NCI-H1417 treated with DMSO at 0.1 percent for 48 hours (cell line): ENCODE measurements around the gene NDUFV3.
"Not testable (repeated sequence)": the region's sequence is repeated elsewhere in the genome, so short reads cannot be mapped to it uniquely, and the experiment has no call there.

Experiments used
- DNase-seq: peaks from one replicate; lab custom pipeline; 2025; lab: John Stamatoyannopoulos, UW

NDUFV3 gene

DNA sequence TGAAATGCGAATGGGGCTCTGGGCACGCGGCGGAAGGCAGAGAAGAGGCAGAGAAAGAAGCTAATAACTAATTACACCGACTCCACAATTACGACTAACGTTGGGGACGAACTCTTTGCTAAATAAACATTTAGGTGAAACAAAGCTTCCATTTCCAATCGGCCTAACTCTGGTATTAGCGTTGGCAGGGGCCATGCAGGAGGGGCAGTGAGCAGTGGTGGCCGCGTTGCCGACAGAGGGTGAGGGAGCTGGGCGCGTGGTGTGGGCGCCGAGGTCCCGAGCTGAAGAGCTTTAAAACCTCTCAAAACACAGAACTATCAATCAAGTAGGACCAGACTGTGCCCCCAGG is 553 bp upstream of the NDUFV3 start:
- no peak for DNase-seq

- DNase-seq, result no peak
Measured at GRCh38 chr21:42900446-42900845, 7.3 kb downstream of the NDUFV3 start.

- no peak for DNase-seq
Measured at GRCh38 chr21:42903817-42904216, 10.7 kb downstream of the NDUFV3 start.

DNA sequence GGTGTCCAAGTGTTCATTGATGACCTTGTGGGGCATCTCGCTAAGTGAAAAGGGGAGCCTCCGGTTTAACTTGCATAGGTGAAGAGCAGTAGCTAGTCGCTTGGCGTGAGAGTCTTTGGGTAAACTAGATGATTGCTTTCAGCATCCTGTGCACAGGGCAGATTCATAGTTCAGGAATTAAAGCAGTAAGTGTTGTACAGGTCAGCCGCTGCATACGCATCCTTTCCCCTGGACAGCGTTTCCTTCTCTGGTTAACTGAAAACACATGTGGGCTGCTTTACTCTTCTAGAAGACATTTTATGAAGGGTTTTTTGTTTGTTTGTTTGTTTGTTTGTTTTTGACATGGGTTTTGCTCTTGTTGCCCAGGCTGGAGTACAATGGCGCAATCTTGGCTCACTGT is 12.1 kb downstream of the NDUFV3 start:
- DNase-seq, result no peak

- no peak for DNase-seq
Measured at GRCh38 chr21:42906233-42906632, 13.1 kb downstream of the NDUFV3 start.

DNA sequence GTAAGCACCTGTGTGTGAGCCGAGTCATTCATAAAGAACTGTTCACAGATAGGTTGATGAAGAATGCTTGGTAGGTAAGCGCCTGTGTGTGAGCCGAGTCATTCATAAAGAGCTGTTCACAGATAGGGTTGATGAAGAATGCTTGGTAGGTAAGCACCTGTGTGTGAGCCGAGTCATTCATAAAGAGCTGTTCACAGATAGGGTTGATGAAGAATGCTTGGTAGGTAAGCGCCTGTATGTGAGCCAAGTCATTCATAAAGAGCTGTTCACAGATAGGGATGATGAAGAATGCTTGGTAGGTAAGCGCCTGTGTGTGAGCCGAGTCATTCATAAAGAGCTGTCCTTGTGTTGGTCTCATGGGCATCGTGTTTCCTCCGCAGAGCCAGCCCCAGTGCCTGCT is 15.4 kb downstream of the NDUFV3 start:
- not testable (repeated sequence) for DNase-seq

GRCh38 chr21:42911920-42912319 is 18.8 kb downstream of the NDUFV3 start:
- not testable (repeated sequence) for DNase-seq

GRCh38 chr21:42913476-42913875 is 20.4 kb downstream of the NDUFV3 start:
- no peak for DNase-seq

DNA sequence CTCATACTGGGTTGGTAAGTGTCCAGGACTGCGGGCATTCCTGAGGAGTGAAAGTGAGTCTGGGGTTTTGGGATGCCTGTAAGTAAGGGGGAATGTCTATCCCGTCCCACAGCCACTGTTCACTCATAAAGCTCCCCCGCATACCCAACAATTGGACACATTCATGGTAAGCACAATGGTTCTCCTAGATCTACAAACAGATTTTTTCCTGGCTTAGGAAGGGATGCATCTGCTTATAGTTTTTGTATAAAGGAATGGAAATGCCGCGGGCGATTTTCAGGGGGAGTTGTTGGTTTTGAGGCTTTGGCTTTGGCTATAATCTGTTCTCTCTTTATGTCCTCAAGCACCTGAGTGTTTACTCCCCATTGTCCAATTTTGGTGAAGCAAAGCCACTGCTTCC is 25.2 kb downstream of the NDUFV3 start:
- no peak for DNase-seq

DNA sequence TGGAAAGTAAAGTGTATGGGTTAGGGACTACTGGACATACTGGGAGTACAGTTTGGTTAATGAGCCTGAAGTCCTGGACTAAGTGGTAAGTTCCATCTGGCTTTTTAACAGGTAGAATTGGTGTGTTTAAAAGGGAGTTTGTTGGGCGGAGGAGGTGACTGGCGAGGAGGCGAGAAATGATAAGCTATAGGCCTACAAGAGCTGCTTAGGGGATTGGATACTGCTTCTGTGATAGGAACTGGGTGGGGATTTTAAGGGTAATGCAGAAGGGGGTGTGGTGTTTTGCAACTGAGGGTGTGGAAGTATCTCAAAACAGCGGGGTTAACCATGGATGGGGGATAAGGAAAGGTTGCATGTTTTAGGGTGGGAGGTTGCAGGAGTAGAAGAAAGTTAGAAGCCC is 28.8 kb downstream of the NDUFV3 start:
- no peak for DNase-seq

DNA sequence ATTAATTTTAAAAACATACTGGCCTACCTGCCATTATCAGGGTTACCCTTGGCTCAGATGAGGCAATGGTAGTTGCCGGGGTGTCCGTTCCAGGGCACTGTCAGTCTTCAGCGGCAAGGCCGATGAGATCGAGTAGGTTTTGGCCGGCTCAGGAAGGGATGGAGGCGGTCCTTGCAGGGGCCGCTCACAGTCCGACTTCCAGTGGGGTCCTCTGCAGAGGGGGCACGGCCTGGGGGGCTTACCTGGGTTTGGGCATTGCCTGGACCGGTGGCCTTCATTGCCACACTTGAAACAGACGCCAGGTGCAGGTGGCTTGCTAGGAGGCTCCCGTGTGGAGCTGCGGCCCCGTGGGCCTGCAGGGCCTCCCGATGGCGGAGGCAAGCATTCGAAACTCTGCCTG is 29.8 kb downstream of the NDUFV3 start:
- DNase-seq, result no peak

DNA sequence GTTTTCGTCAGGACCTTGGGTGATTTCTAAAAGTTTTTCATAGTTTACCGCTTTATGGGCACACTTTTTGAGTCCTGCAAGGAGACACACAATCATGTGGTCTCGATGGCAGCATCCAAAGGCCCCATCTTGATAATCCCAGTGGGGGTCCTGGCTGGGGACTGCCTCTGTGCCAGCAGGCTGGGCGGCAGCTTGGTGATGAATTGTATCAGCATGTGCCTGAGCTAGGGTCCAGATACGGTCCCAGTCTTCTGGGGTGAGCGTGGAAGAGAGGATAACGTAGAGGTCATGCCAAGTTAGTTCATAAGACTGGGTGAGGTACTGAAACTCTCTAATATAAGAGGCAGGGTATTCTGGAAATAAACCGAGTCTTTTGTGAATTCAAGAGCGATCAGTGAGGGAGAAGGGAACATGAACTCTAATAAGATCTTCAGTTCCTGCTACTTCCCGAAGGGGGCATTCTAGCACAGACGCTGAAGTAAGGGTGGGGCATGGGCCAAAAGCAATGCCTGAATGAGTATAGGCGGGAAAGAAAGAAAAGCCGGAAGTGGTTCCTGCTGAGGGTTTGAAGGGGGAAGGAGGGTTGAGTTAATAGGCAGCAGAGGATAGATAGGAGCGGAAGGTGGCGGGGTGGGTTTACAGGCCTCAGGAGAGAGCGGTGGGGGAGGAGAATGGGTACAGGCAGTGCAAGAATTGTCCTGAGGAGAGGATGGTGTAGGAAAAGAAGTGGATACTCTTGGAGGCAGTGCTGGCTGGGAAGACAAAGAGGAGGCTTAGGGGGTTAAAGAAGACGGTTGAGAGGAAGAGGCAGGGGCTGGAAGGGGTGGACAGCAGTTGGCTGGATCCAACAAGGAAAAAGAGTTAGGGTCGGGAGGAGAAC is 30.7 kb downstream of the NDUFV3 start:
- DNase-seq, result peak; percentile 16

DNA sequence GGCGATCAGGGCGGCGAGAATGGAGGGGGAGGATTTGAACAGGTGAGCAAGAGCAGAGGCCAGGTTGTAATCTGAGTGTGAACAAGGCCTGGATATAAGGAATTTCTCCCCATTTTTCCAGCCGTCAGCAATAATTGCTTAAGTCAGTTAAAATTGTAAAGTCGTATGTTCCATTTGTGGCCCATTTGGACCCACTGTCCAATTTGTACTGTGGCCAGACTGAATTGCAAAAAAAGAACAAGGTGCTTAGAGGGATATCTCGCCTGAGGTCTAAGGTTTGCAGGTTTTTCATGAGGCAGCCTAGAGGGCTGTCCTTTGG is 31.3 kb downstream of the NDUFV3 start:
- no peak for DNase-seq

DNA sequence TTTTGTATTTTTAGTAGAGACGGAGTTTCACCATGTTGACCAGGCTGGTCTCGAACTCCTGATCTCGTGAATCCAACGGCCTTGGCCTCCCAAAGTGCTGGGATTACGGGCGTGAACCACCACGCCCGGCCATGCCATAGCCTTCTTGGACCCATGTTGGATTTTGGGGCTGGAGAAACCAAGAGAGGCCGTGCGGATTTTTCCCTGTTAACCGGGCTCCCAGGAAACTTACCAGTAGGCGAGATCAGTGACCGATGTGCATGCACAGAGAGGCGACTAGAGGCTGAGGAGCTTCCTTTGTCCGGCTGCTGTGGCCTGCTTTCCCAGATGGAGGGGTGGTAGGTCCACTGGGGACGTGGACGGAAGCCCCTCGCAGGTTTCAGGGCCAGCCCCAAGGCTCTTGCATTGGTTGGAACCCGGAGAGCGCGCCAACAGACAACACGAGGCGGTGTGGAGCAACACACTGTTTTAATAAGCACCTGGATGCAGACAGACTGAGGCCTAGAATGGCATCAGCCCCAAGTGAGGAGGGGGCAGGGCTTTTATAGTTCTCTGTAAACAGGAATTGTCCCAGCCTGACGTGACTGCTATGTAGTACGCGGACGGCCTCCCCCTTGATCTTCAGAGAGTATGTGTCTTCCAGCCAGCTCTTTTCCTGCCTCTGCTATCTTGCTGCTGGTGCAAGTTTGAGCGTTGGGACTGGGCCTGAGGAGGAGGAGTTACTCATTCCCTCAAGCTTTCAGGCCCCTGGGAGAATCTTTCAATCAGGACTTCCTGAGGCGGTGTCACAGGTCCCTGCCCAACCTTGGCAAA is 32.2 kb downstream of the NDUFV3 start, which contains the start of gene ERVH48-1:
Gene ERVH48-1 (minus strand): TSS at position 517 of the 813 bp plus-strand sequence. CDS start 6,624 bp downstream, outside the sequence.
- DNase-seq, result no peak

GRCh38 chr21:42927474-42928200 is 34.5 kb downstream of the NDUFV3 start:
- not testable (repeated sequence) for DNase-seq

- DNase-seq, result no peak
Measured at GRCh38 chr21:42929969-42930368, 36.9 kb downstream of the NDUFV3 start.

- no peak for DNase-seq
Measured at GRCh38 chr21:42931560-42932235, 38.6 kb downstream of the NDUFV3 start.

DNA sequence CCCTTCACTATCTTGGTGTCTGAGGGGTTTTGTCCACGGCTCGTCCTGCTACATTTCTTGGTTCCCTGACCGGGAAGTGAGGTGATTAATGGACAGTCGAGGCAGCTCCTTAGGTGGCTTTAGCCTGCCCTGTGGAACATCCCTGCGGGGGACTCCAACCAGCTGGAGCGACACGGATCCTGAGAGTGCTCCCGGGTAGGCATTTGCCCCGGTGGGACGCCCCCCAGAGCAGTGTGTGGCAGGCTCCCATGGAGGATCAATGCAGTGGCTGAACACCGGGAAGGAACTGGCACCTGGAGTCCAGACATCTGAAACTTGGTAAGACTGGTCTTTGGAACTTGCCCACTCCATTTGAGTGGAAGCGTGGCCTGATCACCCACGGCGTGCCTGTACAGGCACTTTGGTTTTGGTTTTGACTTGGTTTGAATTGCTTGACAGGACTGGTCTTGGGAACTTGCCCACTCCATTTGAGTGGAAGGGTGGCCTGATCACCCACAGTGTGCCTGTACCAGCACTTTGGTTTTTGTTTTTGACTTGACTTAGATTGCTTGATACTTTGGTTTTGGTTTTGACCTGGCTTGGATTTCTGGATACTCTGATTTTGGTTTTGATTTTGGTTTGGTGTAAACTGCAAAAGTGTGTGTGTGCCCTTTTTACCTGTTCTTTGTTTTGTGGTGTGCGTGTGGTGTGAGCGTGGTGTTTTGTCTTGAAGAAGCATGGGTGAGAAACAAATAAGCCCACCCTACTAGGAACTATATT is 39.4 kb downstream of the NDUFV3 start:
- DNase-seq, result not testable (repeated sequence)

DNA sequence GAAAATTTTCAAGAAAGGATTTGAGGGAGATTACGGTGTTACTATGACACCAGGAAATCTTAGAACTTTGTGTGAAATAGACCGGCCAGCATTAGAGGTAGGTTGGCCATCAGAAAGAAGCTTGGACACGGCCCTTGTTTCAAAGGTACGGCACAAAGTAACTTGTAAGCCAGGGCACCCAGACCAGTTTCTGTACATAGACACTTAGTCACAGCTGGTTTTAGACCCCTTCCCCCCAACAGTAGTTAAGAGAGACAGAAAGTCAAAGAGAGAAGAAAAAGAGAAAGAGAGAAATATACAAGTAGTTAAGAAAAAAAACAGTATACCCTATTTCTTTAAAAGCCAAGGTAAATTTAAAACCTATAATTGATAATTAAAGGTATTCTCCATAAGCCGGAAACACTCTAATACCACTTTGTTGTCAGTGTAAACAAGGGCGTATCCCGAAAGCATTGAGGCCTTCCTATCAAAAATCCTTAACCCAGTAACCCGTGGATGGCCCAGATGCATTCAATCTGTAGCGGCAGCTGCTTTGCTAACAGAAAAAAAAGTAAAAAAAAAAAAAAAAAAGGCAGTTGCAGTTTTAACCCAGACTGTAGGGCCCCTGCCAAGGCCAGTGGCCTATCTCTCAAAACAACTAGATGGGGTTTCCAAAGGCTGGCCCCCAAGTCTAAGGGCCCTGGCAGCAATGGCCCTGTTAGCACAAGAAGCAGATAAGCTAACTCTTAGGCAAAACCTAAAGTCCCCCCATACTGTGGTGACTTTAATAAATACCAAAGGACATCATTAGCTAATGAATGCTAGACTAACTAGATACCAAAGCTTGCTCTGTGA is 40.2 kb downstream of the NDUFV3 start:
- DNase-seq, result not testable (repeated sequence)

DNA sequence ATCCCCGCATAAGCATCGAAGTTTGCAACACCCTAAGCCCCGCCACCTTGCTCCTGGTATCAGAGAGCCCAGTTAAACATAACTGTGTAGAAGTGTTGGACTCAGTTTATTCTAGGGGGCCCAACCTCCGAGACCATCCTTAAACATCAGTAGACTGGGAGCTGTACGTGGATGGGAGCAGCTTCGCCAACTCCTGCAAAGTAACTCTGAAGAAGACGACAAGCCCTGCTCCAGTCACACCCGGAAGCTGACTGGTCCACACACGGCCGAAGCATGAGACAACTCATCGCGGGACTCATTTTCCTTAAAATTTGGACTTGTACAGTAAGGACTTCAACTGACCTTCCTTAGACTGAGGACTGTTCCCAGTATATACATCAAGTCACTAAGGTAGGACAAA is 40.9 kb downstream of the NDUFV3 start:
- DNase-seq, result not testable (repeated sequence)
